ENCODE measurements around the gene HIPK2. TPM values are rescaled to one million over a fixed set of nuclear protein-coding genes. Genes with fewer than 3 reads are reported as not detected.

HIPK2 gene
- total RNA-seq, 1 donor from 2014 or later, result 5.8 TPM

GRCh38 chr7:139575338-139575680 is 202.5 kb downstream of the HIPK2 start:
- no peak for TF ChIP-seq CTCF (IDR thresholded peaks at IDR 0.05; ENCODE audit: insufficient read depth, low read length, severe bottlenecking)
- H3K4me3 ChIP-seq (ENCODE audit: low read depth, low read length), result no peak overlapping the region
- FAIRE-seq (no peak), DNase-seq (ENCODE audit: low read depth) (no peak)
- H3K27me3 ChIP-seq (ENCODE audit: control insufficient read depth, insufficient read depth, low read length), result no peaks in the 10 kb centered on the region
- H3K36me3 ChIP-seq (ENCODE audit: control insufficient read depth, insufficient read depth, low read length), result peaks cover 28% of the 10 kb centered on the region

GRCh38 chr7:139574618-139575337 is 203.0 kb downstream of the HIPK2 start:
- no peak for FAIRE-seq
- DNase-seq (ENCODE audit: low read depth), result no peak
- no peaks in the 10 kb centered on the region for H3K27me3 ChIP-seq (ENCODE audit: control insufficient read depth, insufficient read depth, low read length)
- peaks cover 27% of the 10 kb centered on the region for H3K36me3 ChIP-seq (ENCODE audit: control insufficient read depth, insufficient read depth, low read length)
- no peak overlapping the region for H3K4me3 ChIP-seq (ENCODE audit: low read depth, low read length)
- TF ChIP-seq CTCF (IDR thresholded peaks at IDR 0.05; ENCODE audit: insufficient read depth, low read length, severe bottlenecking), result no peak

GRCh38 chr7:139573871-139574270 is 203.9 kb downstream of the HIPK2 start:
- FAIRE-seq, result no peak
- Histone ChIP-seq H3K36me3 (ENCODE audit: control insufficient read depth, insufficient read depth, low read length) (peaks cover 23% of the 10 kb centered on the region), H3K4me3 (ENCODE audit: low read depth, low read length) (no peak overlapping the region), H3K27me3 (ENCODE audit: control insufficient read depth, insufficient read depth, low read length) (no peaks in the 10 kb centered on the region)
- no peak for TF ChIP-seq CTCF (IDR thresholded peaks at IDR 0.05; ENCODE audit: insufficient read depth, low read length, severe bottlenecking)
- DNase-seq (ENCODE audit: low read depth), result no peak

GRCh38 chr7:139572704-139573385 is 205.0 kb downstream of the HIPK2 start:
- no peak for FAIRE-seq
- no peak for TF ChIP-seq CTCF (IDR thresholded peaks at IDR 0.05; ENCODE audit: insufficient read depth, low read length, severe bottlenecking)
- Histone ChIP-seq H3K4me3 (ENCODE audit: low read depth, low read length) (no peak overlapping the region), H3K27me3 (ENCODE audit: control insufficient read depth, insufficient read depth, low read length) (no peaks in the 10 kb centered on the region), H3K36me3 (ENCODE audit: control insufficient read depth, insufficient read depth, low read length) (peaks cover 23% of the 10 kb centered on the region)
- no peak for DNase-seq (ENCODE audit: low read depth)

GRCh38 chr7:139572071-139572470 is 205.7 kb downstream of the HIPK2 start:
- H3K27me3 ChIP-seq (ENCODE audit: control insufficient read depth, insufficient read depth, low read length), result no peaks in the 10 kb centered on the region
- peaks cover 25% of the 10 kb centered on the region for H3K36me3 ChIP-seq (ENCODE audit: control insufficient read depth, insufficient read depth, low read length)
- FAIRE-seq (no peak), DNase-seq (ENCODE audit: low read depth) (no peak)
- no peak for TF ChIP-seq CTCF (IDR thresholded peaks at IDR 0.05; ENCODE audit: insufficient read depth, low read length, severe bottlenecking)
- no peak overlapping the region for H3K4me3 ChIP-seq (ENCODE audit: low read depth, low read length)

Data from bronchial epithelial cell (primary cell).